ENCODE results near the gene INPP5E.

INPP5E gene, protein sequence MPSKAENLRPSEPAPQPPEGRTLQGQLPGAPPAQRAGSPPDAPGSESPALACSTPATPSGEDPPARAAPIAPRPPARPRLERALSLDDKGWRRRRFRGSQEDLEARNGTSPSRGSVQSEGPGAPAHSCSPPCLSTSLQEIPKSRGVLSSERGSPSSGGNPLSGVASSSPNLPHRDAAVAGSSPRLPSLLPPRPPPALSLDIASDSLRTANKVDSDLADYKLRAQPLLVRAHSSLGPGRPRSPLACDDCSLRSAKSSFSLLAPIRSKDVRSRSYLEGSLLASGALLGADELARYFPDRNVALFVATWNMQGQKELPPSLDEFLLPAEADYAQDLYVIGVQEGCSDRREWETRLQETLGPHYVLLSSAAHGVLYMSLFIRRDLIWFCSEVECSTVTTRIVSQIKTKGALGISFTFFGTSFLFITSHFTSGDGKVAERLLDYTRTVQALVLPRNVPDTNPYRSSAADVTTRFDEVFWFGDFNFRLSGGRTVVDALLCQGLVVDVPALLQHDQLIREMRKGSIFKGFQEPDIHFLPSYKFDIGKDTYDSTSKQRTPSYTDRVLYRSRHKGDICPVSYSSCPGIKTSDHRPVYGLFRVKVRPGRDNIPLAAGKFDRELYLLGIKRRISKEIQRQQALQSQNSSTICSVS

DNA sequence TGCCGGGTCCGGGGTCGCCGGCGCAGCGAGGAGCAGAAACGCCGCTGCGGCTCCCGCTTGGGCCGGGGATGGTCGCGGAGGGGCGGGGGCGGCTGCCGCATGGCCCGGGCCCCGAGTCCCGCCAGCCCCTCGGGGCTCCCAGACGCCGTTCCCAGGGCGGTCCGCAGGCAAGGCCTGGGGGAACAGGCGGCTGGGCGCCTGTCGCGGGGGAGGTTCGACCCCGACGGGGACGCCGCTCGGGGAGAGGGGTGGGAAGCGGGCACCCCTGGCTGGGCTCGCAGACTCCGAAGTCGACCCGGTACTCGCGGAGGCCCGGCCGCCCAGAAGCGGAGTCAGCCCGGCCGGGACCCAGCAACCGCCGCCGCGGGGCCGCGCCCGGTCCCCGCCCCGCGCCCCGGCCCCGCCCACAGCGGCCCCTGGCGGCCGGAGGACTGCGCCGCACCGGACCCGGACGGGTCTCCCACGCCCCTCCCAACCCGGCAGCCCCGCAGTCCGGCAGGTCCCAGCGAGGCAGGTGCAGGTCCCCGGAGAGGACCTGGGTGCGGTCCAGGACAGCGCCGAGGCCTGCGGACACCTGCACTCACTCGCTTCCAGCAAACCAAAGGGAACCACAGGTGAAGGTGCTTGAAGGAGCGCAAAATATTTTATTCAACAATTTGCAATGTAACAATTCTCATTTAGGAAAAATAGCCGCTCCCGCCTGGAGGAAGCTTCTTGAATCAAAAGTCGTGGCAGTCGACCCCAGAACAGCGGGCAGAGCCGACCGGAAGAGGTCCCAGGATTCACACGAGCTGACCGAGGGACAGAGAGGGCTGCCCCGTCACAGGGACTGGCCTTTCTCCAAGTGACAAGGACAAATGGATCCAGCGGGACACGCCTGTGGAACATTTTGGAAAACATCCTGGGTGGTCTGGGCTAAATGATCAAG, at the start of gene INPP5E:
TSS of gene INPP5E (minus strand) at position 365 of the 928 bp plus-strand sequence. CDS start 426 bp downstream, outside the sequence.
- DNase-seq (ENCODE audit: low read depth) = peak; percentile 80

DNA sequence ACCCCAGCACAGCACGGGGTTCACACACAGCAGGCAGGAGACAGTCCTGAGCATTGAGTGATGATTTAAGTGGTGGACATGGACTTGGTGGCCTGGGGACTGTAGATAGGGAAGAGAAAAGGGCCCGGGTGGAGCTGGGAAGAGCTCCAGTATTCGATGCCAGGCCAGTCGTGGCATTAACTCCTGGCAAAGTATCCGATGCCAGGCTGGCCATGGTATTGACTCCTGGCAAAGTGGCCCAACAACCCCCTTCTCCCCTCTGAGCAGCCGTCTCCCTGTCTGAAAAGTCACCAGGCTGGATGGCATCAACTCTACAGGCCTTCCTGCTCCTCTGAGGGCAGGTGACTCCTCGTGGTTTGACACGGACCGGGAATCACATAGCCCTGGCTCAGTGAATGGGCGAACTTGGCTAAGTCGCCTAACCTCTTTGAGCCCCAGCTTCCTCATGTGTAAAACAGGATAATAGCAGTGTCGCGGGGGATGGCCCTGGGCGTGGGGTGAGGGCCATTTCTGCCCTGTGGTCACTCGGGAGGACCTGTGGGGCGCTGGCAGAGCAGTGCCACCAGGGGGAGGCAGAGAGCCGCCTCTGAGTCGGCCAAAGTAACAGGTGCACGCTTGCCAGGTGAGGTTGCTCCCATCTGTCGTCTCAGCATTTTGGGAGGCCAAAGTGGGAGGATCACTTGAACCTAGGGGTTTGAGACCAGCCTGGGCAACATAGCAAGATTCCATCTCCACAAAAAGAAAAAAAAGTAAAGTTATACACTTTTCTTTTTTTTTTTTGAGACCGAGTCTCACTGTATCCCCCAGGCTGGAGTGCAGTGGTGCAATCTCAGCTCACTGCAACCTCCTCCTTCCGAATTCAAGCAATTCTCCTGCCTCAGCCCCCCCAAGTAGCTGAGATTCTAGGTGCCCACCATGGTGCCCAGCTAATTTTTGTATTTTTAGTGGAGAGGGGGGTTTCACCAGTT, 48.9 kb upstream of the INPP5E start:
- peak; percentile 62 for DNase-seq (ENCODE audit: low read depth)

GRCh38 chr9:136487672-136488071, 48.0 kb upstream of the INPP5E start:
- no peak for DNase-seq (ENCODE audit: low read depth)

DNA sequence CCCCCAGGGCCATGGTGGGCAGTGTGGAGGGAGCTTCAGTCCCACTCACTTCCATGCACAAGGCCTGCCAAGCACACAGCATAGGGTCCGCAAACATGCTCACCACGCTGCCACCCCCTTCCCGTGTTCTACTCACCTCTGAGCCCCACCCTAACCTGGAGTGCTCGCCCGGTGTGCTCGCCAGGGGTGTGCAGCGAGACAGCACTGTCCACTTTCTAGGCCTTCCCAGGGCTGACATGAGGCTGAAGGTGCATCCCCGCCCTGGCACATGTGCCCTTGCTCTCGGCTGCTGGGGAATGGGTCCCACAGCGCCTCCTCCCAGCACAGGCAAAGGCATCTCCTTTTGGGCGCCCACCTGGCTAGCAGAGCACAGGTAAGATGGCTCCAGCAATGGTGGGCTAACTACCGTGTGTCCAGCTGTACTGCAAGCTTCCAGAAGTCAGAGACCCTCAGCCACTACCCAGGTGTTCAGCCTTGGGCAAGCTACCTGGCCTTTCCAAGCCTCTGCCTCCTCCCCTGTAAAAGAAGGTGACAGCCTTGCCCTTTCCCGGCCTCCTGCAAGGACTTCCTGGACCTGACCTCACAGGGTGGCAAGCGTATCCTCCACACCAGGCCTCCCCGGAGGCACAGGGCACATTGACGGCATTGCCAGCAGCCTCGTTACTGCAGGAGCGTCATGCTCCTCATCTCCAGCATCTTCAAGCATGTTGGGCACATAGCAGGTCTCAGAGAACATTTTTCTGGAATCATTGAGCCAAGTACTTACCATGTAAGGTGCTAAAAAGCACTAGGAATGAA, 47.4 kb upstream of the INPP5E start:
- no peak for DNase-seq (ENCODE audit: low read depth)

DNA sequence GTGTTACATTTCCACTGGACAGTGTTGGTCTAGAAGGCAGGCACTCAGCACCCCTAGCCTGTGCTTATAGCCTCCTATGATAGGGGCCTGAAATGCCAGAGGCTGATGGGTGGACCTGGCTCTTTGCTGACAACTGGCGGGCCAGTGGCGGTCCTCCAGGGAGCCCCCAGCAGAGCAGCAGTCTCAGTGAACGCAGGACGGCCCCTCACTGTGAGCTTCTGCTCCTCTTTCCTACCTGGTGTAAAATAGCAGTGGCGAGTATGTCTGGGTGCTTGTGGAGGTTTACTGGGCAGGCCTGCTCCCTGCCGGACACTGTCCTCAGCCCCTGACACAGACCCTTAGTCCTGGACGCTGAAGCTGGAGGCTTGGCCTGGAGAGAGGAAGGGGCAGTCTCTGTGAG, 46.5 kb upstream of the INPP5E start:
- no peak for DNase-seq (ENCODE audit: low read depth)

- peak; percentile 69 for DNase-seq (ENCODE audit: low read depth)
Observed at GRCh38 chr9:136485049-136486045, 45.7 kb upstream of the INPP5E start.

- no peak for DNase-seq (ENCODE audit: low read depth)
Observed at GRCh38 chr9:136484153-136485048, 44.8 kb upstream of the INPP5E start.

DNA sequence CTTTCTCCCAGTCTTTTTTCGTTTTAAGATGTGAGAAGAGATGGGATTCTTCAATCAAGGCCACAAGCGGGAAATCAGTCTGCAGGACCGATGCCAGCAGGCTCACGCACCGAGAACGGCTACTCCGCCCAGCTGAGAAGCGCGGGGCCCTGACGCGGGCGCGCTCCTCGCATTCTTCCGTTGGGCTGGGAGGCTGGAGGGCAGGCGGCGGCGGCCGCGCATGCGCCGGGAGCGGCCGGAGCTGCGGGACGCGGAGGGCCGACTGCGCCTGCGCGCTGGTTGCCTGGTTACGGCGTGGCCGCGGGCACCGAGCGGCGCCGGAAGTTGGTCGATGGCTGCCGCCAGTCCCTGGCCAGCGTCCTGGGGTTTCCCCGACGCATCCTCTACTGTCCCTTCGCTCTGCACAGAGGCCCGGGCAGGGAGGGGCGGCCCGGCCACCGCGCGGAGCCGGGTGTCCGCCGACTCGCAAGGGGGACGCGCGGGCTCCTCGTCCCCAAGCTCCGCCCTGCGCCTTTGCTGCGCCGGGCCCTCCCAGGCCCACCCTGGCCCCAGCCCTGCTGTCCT, 44.0 kb upstream of the INPP5E start:
- DNase-seq (ENCODE audit: low read depth) = peak; percentile 96

GRCh38 chr9:136482793-136483588, 43.3 kb upstream of the INPP5E start, which contains the start of gene SEC16A:
Gene SEC16A (minus strand): TSS chr9:136483040. CDS start chr9:136477615, 5,425 bp downstream.
- DNase-seq (ENCODE audit: low read depth) = peak; percentile 99

- DNase-seq (ENCODE audit: low read depth) = no peak
Observed at GRCh38 chr9:136482046-136482792, 42.6 kb upstream of the INPP5E start.

GRCh38 chr9:136481558-136481957, 41.9 kb upstream of the INPP5E start:
- no peak for DNase-seq (ENCODE audit: low read depth)

DNA sequence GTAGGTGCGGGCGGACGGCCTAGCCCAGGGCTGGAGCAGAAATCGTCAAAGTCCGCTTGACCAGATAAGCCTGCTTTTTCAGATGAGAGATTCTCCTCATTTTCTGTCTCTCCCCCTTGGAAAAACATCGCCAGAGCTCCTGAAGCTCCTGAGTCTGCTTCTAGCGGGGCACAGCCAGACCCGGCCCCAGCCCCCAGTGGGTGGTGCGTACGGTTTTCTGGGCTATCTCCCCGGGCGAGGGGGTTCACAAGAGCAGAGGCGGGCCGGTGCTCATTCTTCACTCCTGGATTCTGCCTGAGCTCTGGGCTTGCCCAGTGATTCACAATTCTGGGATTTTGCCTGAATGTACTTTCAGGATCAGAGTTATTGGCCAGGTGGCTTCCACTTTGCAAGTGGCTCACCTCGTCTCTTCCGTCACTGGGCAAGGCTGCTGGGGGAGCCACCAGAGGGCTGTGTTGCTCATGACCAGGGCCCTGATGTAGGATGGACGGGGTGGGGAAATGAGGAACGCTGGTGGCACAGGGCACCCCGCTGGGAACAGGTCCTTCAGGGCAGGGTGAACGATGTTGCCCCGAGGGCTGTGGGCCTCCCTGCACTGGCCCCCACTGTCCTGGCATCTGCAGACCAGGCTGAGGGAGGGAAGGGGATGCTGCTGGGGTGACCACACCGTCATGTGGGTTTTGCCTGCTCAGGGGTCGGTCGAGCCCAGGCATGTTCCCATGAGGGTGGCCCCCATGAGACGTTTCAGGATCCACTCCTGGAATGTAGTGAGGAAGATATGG, 36.9 kb upstream of the INPP5E start:
- no peak for DNase-seq (ENCODE audit: low read depth)

- no peak for DNase-seq (ENCODE audit: low read depth)
Observed at GRCh38 chr9:136474974-136475865, 35.6 kb upstream of the INPP5E start.

GRCh38 chr9:136474021-136474640, 34.5 kb upstream of the INPP5E start:
- DNase-seq (ENCODE audit: low read depth) = no peak

Data from activated T-helper 1 cell treated with Interleukin-2 at 50 U/mL for 16 hours (primary cell).